CD4-positive, alpha-beta T cell treated with Interferon gamma for 1 hour (primary cell): ENCODE measurements around the gene RSPH3.
"Not testable (repeated sequence)": the region's sequence is repeated elsewhere in the genome, so short reads cannot be mapped to it uniquely, and the experiment has no call there.

Experiments used
- DNase-seq: peaks from one replicate; pipeline ENCODE4 v3.0.0-alpha.2; 2020

Gene RSPH3

GRCh38 chr6:158970640-158971275 lies 29.2 kb downstream of the RSPH3 start:
- DNase-seq = no peak

- no peak for DNase-seq
These were observed 30.9 kb downstream of the RSPH3 start for GRCh38 chr6:158969148-158969547.

GRCh38 chr6:158963020-158963808 lies 36.8 kb downstream of the RSPH3 start:
- DNase-seq = no peak

- DNase-seq = no peak
These were observed 37.6 kb downstream of the RSPH3 start for GRCh38 chr6:158962371-158962770.

GRCh38 chr6:158960026-158960425 lies 40.0 kb downstream of the RSPH3 start:
- DNase-seq = no peak

GRCh38 chr6:158959552-158959951 lies 40.5 kb downstream of the RSPH3 start:
- no peak for DNase-seq

- peak; percentile 31 for DNase-seq
These were observed 41.3 kb downstream of the RSPH3 start for GRCh38 chr6:158958504-158959386.

GRCh38 chr6:158955255-158955654 lies 44.7 kb downstream of the RSPH3 start:
- no peak for DNase-seq

GRCh38 chr6:158954753-158955152 lies 45.2 kb downstream of the RSPH3 start:
- no peak for DNase-seq

GRCh38 chr6:158952011-158952410 lies 48.0 kb downstream of the RSPH3 start:
- not testable (repeated sequence) for DNase-seq

GRCh38 chr6:158951565-158951964 lies 48.4 kb downstream of the RSPH3 start:
- DNase-seq = not testable (repeated sequence)

GRCh38 chr6:158947284-158947683 lies 52.7 kb downstream of the RSPH3 start:
- DNase-seq = no peak

GRCh38 chr6:158943380-158944032 lies 56.5 kb downstream of the RSPH3 start:
- DNase-seq = no peak

- DNase-seq = no peak
These were observed 57.7 kb downstream of the RSPH3 start for GRCh38 chr6:158942349-158942748.

- DNase-seq = no peak
These were observed 58.8 kb downstream of the RSPH3 start for GRCh38 chr6:158941246-158941645.

- no peak for DNase-seq
These were observed 60.5 kb downstream of the RSPH3 start for GRCh38 chr6:158939255-158940159.

GRCh38 chr6:158938811-158939254 lies 61.2 kb downstream of the RSPH3 start:
- peak; percentile 20 for DNase-seq

- DNase-seq = no peak
These were observed 61.8 kb downstream of the RSPH3 start for GRCh38 chr6:158938220-158938619.

- DNase-seq = no peak
These were observed 65.8 kb downstream of the RSPH3 start for GRCh38 chr6:158934157-158934556.

- no peak for DNase-seq
These were observed 66.9 kb downstream of the RSPH3 start for GRCh38 chr6:158933079-158933595.

- no peak for DNase-seq
These were observed 71.9 kb downstream of the RSPH3 start for GRCh38 chr6:158928068-158928467.
